Liver (tissue), 9 donors: ENCODE data around the gene MED29. TPM values are rescaled to one million over a fixed set of nuclear protein-coding genes. Genes with fewer than 3 reads are reported as not detected.

ENCODE experiments used
- DNase-seq: peaks from one replicate; pipeline ENCODE4 v3.0.0-alpha.2; 2017; ENCODE audit warnings: low spot score
- H3K27ac ChIP-seq, 2 donors: one replicate each; pipeline ENCODE4 v1.7.0; 2013; ENCODE audit warnings: inconsistent platforms in 2 of 2, low read length in 2 of 2, control low read depth in 1 of 2, low read depth in 1 of 2, mild to moderate bottlenecking in 1 of 2
- H3K27me3 ChIP-seq, 4 donors: one replicate each; pipeline versions ENCODE4 v1.6.1 to v1.7.0; 2013; ENCODE audit warnings: low read length in 3 of 4, inconsistent platforms in 1 of 4, mild to moderate bottlenecking in 1 of 4, moderate library complexity in 1 of 4; ENCODE audit not compliant: control insufficient read depth in 4 of 4, insufficient read depth in 4 of 4
- H3K36me3 ChIP-seq, 4 donors: one replicate each; pipeline versions ENCODE4 v1.6.1 to v1.7.0; 2013; ENCODE audit warnings: low read length in 3 of 4, mild to moderate bottlenecking in 3 of 4, low read depth in 1 of 4, moderate library complexity in 1 of 4; ENCODE audit not compliant: control insufficient read depth in 4 of 4, insufficient read depth in 3 of 4
- H3K4me1 ChIP-seq, 4 donors: one replicate each; pipeline versions ENCODE4 v1.6.1 to v1.7.0; 2013; ENCODE audit warnings: low read length in 3 of 4, mild to moderate bottlenecking in 3 of 4, moderate library complexity in 1 of 4; ENCODE audit not compliant: control insufficient read depth in 4 of 4, insufficient read depth in 4 of 4
- H3K4me3 ChIP-seq, 3 donors: one replicate each; pipeline versions ENCODE4 v1.6.1 to v1.7.0; 2013; ENCODE audit warnings: low read length in 3 of 3, control low read depth in 1 of 3, low read depth in 1 of 3, mild to moderate bottlenecking in 1 of 3
- H3K9ac ChIP-seq, 2 donors: one replicate each; pipeline ENCODE4 v1.7.0; 2013; ENCODE audit warnings: low read length in 2 of 2, mild to moderate bottlenecking in 2 of 2, moderate library complexity in 2 of 2, control low read depth in 1 of 2, low read depth in 1 of 2
- H3K9me3 ChIP-seq, 4 donors: one replicate each; pipeline versions ENCODE4 v1.6.1 to v1.7.0; 2013; ENCODE audit warnings: low read length in 3 of 4; ENCODE audit not compliant: control insufficient read depth in 4 of 4
- EGR1 ChIP-seq, 2 donors: IDR thresholded peaks; 2 replicates each; pipeline ENCODE4 v1.6.1; 2016 to 2018; ENCODE audit warnings: antibody characterized with exemption in 2 of 2, low read depth in 2 of 2
- FOXA1 ChIP-seq: IDR thresholded peaks from 2 replicates; pipeline ENCODE4 v1.6.1; 2016; ENCODE audit warnings: antibody characterized with exemption
- FOXA2 ChIP-seq: IDR thresholded peaks from 2 replicates; pipeline ENCODE4 v1.6.1; 2016; ENCODE audit warnings: antibody characterized with exemption
- GABPA ChIP-seq, 2 donors: IDR thresholded peaks in 1 of 2; conservative IDR thresholded peaks in 1 of 2; 2 replicates each; pipeline ENCODE4 v1.6.1; 2016; ENCODE audit warnings: antibody characterized with exemption in 2 of 2, mild to moderate bottlenecking in 1 of 2, moderate library complexity in 1 of 2
- HNF4A ChIP-seq, 2 donors: conservative IDR thresholded peaks; 2 replicates each; pipeline ENCODE4 v1.6.1; 2016; ENCODE audit warnings: antibody characterized with exemption in 2 of 2, mild to moderate bottlenecking in 2 of 2
- HNF4G ChIP-seq: IDR thresholded peaks from 2 replicates; pipeline ENCODE4 v1.6.1; 2016; ENCODE audit warnings: antibody characterized with exemption
- JUND ChIP-seq, 2 donors: IDR thresholded peaks; 2 replicates each; pipeline ENCODE4 v1.6.1; 2016; ENCODE audit warnings: antibody characterized with exemption in 2 of 2
- RAD21 ChIP-seq, 2 donors: IDR thresholded peaks; 2 replicates each; pipeline ENCODE4 v1.6.1; 2016; ENCODE audit warnings: antibody characterized with exemption in 2 of 2, mild to moderate bottlenecking in 2 of 2
- RXRA ChIP-seq, 2 donors: IDR thresholded peaks; 2 replicates each; pipeline ENCODE4 v1.6.1; 2017 to 2018; ENCODE audit warnings: antibody characterized with exemption in 2 of 2, mild to moderate bottlenecking in 1 of 2
- SP1 ChIP-seq: IDR thresholded peaks from 2 replicates; pipeline ENCODE4 v1.6.1; 2018; ENCODE audit warnings: antibody characterized with exemption, mild to moderate bottlenecking
- TAF1 ChIP-seq: conservative IDR thresholded peaks from 2 replicates; pipeline ENCODE4 v1.6.1; 2016; ENCODE audit warnings: antibody characterized with exemption, mild to moderate bottlenecking
- YY1 ChIP-seq: IDR thresholded peaks from 2 replicates; pipeline ENCODE4 v1.6.1; 2016; ENCODE audit warnings: antibody characterized with exemption, mild to moderate bottlenecking
- ZBTB33 ChIP-seq: IDR thresholded peaks from 2 replicates; pipeline ENCODE4 v1.6.1; 2016; ENCODE audit warnings: antibody characterized with exemption
- WGBS: extraction: QIAGEN DNeasy Blood & Tissue Kit; methylation state at CpG from one replicate; pipeline ENCODE4 v1.1.7; 2013; 5-methylcytosine and 5-hydroxymethylcytosine counted together
- polyA plus RNA-seq, 2 donors: library from polyadenylated mRNA; stranded (reverse) in 1 of 2; unstranded in 1 of 2; fragments of 200-250 nt in 1 of 2; fragments of >200 nt in 1 of 2; fragmentation: Nextera tagmentation in 1 of 2; extraction: Ambion mirVana in 1 of 2; gene quantifications; one replicate each; pipeline versions ENCODE4 v1.2.1 to v1.2.3, GENCODE V29; 2013 to 2015
- total RNA-seq, 2 donors: library from RNA; depleted of rRNA; stranded (reverse); fragments of >200 nt; gene quantifications; one replicate each; pipeline ENCODE4 v1.2.3, GENCODE V29; 2014
- TF ChIP-seq, protein P1 (sequence below): IDR thresholded peaks from 2 replicates; pipeline ENCODE4 v1.6.1; 2016; ENCODE audit warnings: antibody characterized with exemption
- TF ChIP-seq, protein P2 (sequence below): IDR thresholded peaks from 2 replicates; pipeline ENCODE4 v1.6.1; 2016; ENCODE audit warnings: antibody characterized with exemption
- TF ChIP-seq, protein P3 (sequence below): fragments of 150-350 bp; IDR thresholded peaks from 2 replicates; pipeline ENCODE4 v1.5.1; 2017; ENCODE audit warnings: improper control_type of control experiment, low read depth, low read length; ENCODE audit not compliant: missing input control
- TF ChIP-seq, protein P4 (sequence below): IDR thresholded peaks from 2 replicates; pipeline ENCODE4 v1.6.1; 2016; ENCODE audit warnings: antibody characterized with exemption, mild to moderate bottlenecking
- donor health status: healthy.
- donor health status: healthy.
- donor health status: healthy.
- donor health status: healthy.
- donor health status: healthy.

Gene MED29
- total and polyA plus RNA-seq, 4 donors: 11.0 to 24.2 (median 17.4) TPM

- Histone ChIP-seq H3K27me3 (no peaks in the 10 kb centered on the region), H3K9ac (no peak overlapping the region), H3K4me3 (no peak overlapping the region), H3K27ac (no peak overlapping the region), H3K4me1 (no peaks in the 10 kb centered on the region), H3K36me3 (peaks cover 22 to 66% (median 44%) of the 10 kb centered on the region in 4 donors), H3K9me3 (no peaks in the 10 kb centered on the region)
- DNase-seq: no peak
- TF ChIP-seq HNF4G: no peak
- no peak for TF ChIP-seq GABPA (IDR thresholded peaks at IDR 0.05 in 1 of 2, conservative IDR thresholded peaks at IDR 0.05 in 1 of 2)
- TF ChIP-seq, protein P1, sequence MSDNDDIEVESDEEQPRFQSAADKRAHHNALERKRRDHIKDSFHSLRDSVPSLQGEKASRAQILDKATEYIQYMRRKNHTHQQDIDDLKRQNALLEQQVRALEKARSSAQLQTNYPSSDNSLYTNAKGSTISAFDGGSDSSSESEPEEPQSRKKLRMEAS: no peak
- TF ChIP-seq JUND (IDR thresholded peaks at IDR 0.05): no peak
- TF ChIP-seq, protein P2, sequence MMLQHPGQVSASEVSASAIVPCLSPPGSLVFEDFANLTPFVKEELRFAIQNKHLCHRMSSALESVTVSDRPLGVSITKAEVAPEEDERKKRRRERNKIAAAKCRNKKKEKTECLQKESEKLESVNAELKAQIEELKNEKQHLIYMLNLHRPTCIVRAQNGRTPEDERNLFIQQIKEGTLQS: no peak
- TF ChIP-seq, protein P3, sequence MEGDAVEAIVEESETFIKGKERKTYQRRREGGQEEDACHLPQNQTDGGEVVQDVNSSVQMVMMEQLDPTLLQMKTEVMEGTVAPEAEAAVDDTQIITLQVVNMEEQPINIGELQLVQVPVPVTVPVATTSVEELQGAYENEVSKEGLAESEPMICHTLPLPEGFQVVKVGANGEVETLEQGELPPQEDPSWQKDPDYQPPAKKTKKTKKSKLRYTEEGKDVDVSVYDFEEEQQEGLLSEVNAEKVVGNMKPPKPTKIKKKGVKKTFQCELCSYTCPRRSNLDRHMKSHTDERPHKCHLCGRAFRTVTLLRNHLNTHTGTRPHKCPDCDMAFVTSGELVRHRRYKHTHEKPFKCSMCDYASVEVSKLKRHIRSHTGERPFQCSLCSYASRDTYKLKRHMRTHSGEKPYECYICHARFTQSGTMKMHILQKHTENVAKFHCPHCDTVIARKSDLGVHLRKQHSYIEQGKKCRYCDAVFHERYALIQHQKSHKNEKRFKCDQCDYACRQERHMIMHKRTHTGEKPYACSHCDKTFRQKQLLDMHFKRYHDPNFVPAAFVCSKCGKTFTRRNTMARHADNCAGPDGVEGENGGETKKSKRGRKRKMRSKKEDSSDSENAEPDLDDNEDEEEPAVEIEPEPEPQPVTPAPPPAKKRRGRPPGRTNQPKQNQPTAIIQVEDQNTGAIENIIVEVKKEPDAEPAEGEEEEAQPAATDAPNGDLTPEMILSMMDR: no peak
- no peak for TF ChIP-seq SP1
- TF ChIP-seq RAD21 (IDR thresholded peaks at IDR 0.05): no peak
- TF ChIP-seq FOXA2: no peak
- TF ChIP-seq YY1: no peak
- TF ChIP-seq RXRA (IDR thresholded peaks at IDR 0.05): no peak
- TF ChIP-seq FOXA1: no peak
- no peak for TF ChIP-seq EGR1 (IDR thresholded peaks at IDR 0.05; ENCODE audit: low read depth in 2 of 2)
- TF ChIP-seq HNF4A (conservative IDR thresholded peaks at IDR 0.05): no peak
- WGBS: 97% methylated on average over 5 of the region's 5 CpGs
Measured at GRCh38 chr19:39355253-39355652, 35.9 kb upstream of the MED29 start.

DNA sequence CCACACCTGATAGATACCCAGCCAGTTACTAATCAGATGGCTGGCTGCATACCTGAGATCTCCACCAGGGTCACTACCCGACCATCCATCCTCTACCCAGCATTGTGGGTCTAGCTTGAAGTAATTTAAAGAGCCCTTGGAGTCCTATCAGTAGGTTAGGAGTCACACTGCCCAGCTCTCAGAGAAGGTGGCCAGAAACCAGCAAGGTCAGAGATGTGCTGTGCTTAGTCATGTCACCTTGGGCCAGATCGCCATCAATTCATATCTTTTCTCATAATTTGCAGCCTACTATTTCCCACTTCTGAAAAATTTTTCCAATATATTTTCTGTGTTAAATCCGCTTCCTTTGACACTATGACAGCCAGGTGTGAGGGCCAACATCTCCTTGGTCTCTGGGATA lies 35.1 kb upstream of the MED29 start:
- H3K4me3 ChIP-seq: no peak overlapping the region
- WGBS: 95% methylated on average over 3 of the region's 3 CpGs

More for the DNA sequence above, 35.1 kb upstream of the MED29 start:
- no peaks in the 10 kb centered on the region for H3K4me1 ChIP-seq
- no peak for TF ChIP-seq GABPA (IDR thresholded peaks at IDR 0.05 in 1 of 2, conservative IDR thresholded peaks at IDR 0.05 in 1 of 2)
- no peak for TF ChIP-seq JUND (IDR thresholded peaks at IDR 0.05)
- TF ChIP-seq YY1: no peak
- TF ChIP-seq TAF1: no peak
- TF ChIP-seq, protein P1: no peak
- TF ChIP-seq FOXA2: no peak
- TF ChIP-seq, protein P4, sequence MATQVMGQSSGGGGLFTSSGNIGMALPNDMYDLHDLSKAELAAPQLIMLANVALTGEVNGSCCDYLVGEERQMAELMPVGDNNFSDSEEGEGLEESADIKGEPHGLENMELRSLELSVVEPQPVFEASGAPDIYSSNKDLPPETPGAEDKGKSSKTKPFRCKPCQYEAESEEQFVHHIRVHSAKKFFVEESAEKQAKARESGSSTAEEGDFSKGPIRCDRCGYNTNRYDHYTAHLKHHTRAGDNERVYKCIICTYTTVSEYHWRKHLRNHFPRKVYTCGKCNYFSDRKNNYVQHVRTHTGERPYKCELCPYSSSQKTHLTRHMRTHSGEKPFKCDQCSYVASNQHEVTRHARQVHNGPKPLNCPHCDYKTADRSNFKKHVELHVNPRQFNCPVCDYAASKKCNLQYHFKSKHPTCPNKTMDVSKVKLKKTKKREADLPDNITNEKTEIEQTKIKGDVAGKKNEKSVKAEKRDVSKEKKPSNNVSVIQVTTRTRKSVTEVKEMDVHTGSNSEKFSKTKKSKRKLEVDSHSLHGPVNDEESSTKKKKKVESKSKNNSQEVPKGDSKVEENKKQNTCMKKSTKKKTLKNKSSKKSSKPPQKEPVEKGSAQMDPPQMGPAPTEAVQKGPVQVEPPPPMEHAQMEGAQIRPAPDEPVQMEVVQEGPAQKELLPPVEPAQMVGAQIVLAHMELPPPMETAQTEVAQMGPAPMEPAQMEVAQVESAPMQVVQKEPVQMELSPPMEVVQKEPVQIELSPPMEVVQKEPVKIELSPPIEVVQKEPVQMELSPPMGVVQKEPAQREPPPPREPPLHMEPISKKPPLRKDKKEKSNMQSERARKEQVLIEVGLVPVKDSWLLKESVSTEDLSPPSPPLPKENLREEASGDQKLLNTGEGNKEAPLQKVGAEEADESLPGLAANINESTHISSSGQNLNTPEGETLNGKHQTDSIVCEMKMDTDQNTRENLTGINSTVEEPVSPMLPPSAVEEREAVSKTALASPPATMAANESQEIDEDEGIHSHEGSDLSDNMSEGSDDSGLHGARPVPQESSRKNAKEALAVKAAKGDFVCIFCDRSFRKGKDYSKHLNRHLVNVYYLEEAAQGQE: no peak
- no peak for TF ChIP-seq EGR1 (IDR thresholded peaks at IDR 0.05; ENCODE audit: low read depth in 2 of 2)
- no peak for TF ChIP-seq RAD21 (IDR thresholded peaks at IDR 0.05)
- no peak for TF ChIP-seq FOXA1
- TF ChIP-seq HNF4G: no peak
- TF ChIP-seq ZBTB33: no peak
- TF ChIP-seq RXRA (IDR thresholded peaks at IDR 0.05): no peak
- TF ChIP-seq, protein P3: no peak
- H3K9me3 ChIP-seq: no peaks in the 10 kb centered on the region
- DNase-seq: no peak
- no peak overlapping the region for H3K9ac ChIP-seq
- no peak overlapping the region for H3K27ac ChIP-seq
- no peaks in the 10 kb centered on the region for H3K27me3 ChIP-seq
- peaks cover 22 to 72% (median 51%) of the 10 kb centered on the region in 4 donors for H3K36me3 ChIP-seq
